GM18517 (cell line): ENCODE measurements around the gene MUC3A.

ENCODE experiments used
- ATAC-seq: cut with Tn5 transposase; IDR thresholded peaks from one replicate; pipeline ENCODE4 v1.9.1; 2021; ENCODE audit warnings: mild to moderate bottlenecking, moderate library complexity; ENCODE audit not compliant: unreplicated experiment

MUC3A gene

GRCh38 chr7:100946766-100947365, 2.5 kb upstream of the MUC3A start:
- ATAC-seq = no peak

DNA sequence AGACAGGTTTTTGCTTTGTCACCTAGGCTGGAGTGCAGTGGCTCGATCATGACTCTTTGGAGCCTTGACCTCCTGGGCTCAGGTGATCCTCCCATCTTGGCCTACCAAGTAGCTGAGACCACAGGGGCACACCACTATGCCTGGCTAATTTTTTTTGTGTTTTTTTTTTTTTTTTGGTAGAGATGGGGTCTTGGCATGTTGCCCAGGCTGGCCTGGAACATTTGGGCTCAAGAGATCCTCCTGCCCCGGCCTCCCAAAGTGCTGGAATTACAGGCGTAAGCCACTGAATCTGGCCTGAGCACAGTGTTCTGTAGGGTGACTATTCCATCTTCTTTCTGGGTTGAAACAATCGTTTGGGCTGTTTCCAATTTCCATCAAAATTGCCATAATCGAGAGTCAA, 1.5 kb upstream of the MUC3A start:
- no peak for ATAC-seq

GRCh38 chr7:100949933-100950443, 654 bp downstream of the MUC3A start:
- ATAC-seq = no peak

GRCh38 chr7:100951172-100951571, 1.8 kb downstream of the MUC3A start:
- no peak for ATAC-seq

DNA sequence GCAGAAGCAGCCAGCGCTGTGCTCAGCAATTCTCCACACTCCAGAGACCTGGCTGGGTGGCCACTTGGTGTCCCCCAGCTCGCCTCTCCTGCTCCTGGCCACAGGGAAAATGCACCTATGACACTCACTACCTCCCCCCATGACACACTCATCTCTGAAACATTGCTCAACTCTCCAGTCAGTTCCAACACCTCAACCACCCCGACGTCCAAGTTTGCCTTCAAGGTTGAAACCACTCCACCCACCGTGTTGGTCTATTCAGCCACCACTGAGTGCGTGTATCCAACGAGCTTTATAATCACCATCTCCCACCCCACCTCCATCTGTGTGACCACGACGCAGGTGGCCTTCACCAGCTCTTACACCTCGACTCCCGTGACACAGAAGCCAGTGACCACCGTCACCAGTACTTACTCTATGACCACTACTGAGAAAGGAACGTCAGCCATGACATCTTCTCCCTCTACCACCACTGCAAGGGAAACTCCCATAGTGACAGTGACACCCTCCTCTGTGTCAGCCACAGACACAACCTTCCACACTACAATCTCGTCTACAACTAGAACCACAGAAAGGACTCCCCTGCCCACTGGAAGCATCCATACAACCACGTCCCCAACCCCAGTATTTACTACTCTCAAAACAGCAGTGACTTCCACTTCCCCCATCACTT, 2.7 kb downstream of the MUC3A start:
- no peak for ATAC-seq

GRCh38 chr7:100952641-100953040, 3.3 kb downstream of the MUC3A start:
- ATAC-seq = no peak

DNA sequence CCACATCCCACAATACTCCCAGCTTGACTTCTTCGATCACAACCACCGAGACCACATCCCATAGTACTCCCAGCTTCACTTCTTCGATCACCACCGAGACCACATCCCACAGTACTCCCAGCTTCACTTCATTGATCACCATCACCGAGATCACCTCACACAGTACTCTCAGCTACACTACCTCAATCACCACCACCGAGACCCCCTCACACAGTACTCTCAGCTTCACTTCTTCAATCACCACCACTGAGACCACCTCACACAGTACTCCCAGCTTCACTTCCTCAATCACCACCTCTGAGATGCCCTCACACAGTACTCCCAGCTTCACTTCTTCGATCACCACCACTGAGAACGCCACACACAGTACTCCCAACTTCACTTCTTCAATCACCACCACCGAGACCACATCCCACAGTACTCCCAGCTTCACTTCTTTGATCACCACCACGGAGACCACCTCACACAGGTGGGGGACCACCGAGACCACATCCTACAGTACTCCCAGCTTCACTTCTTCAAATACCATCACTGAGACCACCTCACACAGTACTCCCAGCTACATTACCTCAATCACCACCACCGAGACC, 8.6 kb downstream of the MUC3A start:
- no peak for ATAC-seq

GRCh38 chr7:100959894-100960293, 10.6 kb downstream of the MUC3A start:
- no peak for ATAC-seq

DNA sequence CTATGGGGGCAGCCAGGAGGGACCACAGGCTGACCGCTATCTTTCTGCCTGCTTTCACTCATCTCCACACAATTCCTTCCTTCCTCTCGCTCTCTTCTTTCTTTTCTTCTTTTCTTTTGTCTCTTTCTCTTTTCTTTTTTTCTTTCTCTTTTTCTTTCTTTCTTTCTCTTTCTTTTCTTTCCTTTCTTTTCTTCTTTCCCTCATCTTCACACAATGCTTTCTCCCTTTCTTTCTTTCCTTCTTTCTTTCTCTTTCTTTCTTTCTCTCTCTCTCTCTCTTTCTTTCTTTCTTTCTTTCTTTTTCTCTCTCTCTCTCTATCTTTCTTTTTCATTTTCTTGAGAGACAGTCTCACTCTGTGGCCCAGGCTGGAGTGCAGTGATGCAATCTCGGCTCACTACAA, 13.2 kb downstream of the MUC3A start:
- ATAC-seq = no peak

DNA sequence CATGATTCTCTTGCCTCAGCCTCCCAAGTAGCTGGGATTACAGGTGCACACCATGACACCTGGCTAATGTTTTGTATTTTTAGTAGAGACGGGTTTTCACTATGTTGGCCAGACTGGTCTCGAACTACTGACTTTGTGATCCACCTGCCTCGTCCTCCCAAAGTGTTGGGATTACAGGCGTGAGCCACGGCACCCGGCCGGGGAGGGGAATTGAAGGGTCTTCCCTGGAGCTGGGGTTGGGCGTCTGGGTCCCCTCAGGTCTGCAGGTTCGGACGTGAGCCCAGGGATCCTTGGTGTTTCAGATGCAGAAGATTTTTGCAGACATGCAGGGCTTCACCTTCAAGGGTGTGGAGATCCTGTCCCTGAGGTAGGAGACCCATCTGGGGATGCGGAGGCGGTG, 14.1 kb downstream of the MUC3A start:
- ATAC-seq = no peak

DNA sequence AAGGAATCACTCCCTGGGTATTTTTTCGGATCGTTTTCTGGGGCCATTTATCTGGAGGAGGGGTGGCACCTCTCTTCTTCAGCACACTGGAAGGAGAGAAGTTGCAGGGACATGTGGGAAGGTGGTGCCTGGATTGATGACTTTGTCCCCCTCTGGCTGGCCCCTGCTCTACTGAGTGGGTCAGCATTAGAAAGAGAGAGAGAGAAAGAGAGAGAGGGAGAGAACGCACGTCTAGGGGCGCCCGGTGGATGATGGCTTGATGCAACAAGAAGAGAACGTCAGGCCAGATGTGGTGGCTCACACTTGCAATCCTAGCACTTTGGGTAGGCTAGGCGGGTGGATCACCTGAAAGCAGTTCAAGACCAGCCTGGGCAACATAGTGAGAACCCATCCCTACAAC, 14.5 kb downstream of the MUC3A start:
- ATAC-seq = no peak

GRCh38 chr7:100964630-100965029, 15.3 kb downstream of the MUC3A start:
- no peak for ATAC-seq

DNA sequence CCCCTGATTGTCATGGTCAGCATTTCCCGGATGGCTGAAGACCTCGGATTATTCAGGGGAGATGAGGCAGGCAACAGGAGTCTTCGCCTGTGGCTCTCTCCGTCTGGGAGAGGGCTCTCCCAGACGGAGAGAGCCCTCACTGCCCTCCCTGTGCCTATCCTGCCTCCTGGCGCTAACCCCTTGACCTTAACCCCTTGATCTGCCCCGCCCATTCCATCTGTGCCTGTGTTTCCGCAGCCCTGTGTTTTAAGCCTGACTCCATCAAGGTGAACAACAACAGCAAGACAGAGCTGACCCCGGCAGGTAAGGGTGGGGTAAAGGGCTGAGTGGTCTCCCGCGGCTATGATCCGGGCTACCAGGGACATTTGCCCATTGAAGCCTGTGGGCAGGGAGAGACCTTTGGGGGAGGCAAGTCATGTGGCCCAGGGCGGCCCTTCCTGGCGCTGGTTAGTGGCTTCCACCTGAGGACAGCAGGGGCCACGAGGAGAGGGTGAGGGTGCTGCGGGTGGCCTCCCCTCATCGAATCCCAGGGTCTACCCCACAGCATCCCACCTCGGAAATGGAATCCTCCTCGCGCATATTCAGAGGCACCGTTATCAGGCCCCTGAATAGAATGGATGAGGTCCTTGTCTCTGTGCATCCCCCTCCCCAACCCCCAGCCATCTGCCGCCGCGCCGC, 15.8 kb downstream of the MUC3A start:
- no peak for ATAC-seq

GRCh38 chr7:100965723-100966541, 16.6 kb downstream of the MUC3A start:
- ATAC-seq = no peak

DNA sequence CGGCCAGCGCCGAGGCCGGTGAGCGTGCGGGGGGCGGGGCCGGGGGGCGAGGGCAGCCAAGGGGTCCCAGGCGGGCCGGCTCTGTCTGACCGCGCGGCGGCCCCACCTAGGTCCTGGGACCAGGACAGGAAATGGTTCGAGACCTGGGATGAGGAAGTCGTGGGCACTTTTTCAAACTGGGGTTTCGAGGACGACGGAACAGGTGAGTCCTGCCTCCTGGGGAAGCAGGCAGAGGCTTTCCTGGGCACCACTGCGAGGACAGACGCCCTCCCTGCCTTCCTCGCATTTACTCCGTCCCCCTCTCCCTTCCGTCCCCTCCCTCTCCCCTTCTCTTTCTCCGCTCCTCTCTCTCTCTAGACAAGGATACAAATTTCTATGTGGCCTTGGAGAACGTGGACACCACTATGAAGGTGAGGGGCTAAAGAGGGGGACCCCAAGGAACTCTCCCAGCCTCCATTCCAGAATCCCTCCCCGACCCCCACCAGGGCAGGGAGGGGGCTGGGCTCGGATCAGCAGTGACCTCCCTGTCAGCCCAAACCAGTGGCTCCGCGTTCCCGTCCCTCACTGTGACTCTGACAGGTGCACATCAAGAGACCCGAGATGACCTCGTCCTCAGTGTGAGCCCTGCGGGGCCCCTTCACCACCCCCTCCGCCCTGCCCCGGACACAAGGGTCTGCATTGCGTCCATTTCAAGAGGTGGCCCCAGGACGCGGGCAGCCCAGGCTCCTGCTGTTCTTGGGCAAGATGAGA, 17.4 kb downstream of the MUC3A start:
- ATAC-seq = no peak

DNA sequence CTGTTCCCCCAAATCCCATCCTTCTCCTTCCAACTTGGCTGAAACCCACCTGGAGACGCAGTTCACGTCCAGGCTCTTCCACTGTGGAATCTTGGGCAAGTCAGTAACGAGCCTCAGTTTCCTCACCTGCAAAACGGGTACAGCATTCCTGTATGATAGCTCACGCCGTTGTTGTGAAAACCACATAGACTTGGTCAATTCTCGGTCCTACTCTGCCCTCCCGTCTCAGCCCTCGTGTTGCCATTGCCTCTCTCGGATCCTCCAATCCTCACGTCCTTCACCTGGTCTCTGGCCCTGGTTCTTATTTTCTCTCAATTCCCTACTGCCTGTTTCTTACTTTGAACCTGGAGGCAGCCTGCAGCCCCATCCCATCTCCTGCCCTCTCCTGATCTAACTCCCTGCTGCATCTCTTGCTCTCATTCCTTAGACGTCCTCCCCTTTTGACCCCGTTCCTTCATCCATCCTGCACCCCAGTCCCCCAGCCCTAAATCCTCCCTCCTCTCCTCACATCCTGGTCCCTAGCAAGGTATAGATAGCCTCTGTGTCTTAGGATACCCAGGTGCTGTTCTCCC, 18.0 kb downstream of the MUC3A start:
- no peak for ATAC-seq

DNA sequence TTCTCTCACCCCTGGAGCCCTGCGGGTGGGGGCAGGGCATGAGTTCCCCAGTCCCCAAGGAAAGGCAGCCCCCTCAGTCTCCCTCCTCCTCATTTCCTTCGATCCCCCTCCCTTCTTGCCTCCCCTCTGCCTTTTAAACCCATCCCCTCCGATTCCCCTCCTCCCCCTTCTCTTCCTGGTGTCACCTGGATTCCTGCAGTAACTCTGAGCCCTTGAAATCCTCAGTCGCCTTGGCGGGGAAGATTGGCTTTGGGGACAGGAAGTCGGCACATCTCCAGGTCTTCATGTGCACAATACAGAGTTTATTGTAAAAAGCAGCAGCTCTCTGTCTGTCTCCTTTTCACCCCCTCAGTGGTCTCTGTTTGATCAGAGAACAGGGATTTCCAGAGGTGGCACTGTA, 18.7 kb downstream of the MUC3A start:
- no peak for ATAC-seq

DNA sequence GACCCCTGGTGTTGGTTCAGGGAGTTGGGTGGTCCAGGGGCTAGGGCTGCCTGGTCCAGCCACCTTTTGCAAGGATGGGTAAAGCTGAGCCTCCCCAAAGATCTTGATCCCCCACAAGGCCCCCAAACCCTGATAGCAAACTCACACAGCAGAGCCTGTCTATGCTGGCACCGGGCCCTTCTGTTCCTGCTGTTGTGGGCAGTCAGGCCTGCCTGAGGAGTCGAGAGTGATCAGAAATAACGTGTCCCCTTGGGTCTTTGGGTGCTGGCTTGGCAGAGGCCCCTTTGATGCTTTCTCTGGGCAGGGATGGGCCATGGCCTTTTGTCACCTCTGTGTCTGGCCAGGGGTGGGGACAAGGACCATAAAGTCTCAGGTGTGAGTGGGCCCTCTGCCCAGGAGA, 19.3 kb downstream of the MUC3A start:
- ATAC-seq = no peak

DNA sequence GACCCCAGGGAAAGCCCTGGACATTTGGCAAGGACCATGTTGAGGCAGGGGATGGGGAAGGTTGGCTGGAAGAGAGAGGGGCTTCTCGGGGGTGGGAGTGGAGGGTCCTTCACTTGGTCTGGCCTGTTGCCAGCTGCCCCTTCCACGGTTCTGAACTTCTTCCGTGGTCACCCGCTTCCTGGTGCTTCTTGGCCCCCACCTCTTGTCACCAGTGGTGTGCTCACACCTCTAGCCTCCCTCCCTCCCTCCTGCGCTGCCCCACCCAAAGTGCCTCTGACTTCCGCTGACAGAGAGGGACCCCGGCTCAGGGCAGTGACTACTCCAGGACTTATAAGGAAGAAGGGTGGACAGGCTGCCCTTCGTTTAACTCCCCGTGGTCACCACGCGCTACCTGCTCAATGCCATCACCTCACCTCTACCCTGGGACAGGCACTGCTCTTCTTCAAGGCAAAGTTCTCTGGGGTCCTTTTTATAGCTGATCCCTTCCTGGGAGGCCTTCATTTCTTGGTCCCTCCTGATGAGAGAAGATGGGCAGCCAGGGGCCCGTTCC, 19.8 kb downstream of the MUC3A start, which contains the start of gene MUC12:
TSS of gene MUC12 (plus strand) at position 500 of the 550 bp plus-strand sequence. CDS start 58 bp downstream, outside the sequence.
- no peak for ATAC-seq
